ENCODE results near the gene CA12.

DNA sequence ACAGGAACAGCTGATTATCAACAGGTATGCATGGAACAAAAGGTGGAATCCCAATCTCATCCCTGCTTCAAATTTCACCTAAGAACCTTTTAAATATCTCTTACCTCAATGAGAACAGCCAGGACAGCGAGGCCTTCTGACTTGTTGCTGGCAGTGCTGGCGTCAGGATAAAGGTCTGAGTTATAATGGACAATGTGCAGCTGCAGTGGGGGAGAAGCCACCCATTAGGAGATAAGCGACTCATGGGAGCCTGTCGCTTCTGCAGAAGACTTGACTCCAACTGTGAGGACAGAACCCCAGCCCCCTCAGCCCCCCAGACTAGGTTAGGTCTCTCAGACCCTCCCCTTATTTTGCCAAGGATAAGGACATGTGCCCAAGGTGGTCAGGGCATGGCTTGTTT, 39.7 kb downstream of the CA12 start:
- no peak for TF ChIP-seq EZH2 (IDR thresholded peaks at IDR 0.05; ENCODE audit: borderline replicate concordance, insufficient read depth, low read depth, low read length, poor library complexity, severe bottlenecking)
- TF ChIP-seq, protein P1, sequence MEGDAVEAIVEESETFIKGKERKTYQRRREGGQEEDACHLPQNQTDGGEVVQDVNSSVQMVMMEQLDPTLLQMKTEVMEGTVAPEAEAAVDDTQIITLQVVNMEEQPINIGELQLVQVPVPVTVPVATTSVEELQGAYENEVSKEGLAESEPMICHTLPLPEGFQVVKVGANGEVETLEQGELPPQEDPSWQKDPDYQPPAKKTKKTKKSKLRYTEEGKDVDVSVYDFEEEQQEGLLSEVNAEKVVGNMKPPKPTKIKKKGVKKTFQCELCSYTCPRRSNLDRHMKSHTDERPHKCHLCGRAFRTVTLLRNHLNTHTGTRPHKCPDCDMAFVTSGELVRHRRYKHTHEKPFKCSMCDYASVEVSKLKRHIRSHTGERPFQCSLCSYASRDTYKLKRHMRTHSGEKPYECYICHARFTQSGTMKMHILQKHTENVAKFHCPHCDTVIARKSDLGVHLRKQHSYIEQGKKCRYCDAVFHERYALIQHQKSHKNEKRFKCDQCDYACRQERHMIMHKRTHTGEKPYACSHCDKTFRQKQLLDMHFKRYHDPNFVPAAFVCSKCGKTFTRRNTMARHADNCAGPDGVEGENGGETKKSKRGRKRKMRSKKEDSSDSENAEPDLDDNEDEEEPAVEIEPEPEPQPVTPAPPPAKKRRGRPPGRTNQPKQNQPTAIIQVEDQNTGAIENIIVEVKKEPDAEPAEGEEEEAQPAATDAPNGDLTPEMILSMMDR (IDR thresholded peaks at IDR 0.05) = no peak
